B cell (primary cell): ENCODE results near the gene ACYP1. TPM values are rescaled to one million over a fixed set of nuclear protein-coding genes. Genes with fewer than 3 reads are reported as not detected.

Experiments used
- ATAC-seq: fragments of 200-7000 bp; cut with Tn5 transposase; one replicate; pipeline ENCODE4 v1.10.0; 2021; ENCODE audit warnings: low read depth, mild to moderate bottlenecking, moderate number of reproducible peaks, moderate library complexity
- CTCF ChIA-PET: fragments of 350-600 bp; sonication (Branson Sonifier 250); formaldehyde crosslinking; loops from one replicate; lab custom pipeline; 2021; ENCODE audit warnings: antibody characterized with exemption, inconsistent platforms; lab: Charles Lee
- POLR2A ChIA-PET: fragments of 350-600 bp; sonication (Branson Sonifier 250); formaldehyde crosslinking; loops from one replicate; lab custom pipeline; 2021; ENCODE audit warnings: antibody characterized with exemption; lab: Charles Lee
- DNase-seq: peaks from one replicate; pipeline ENCODE4 v3.0.0; 2013
- H2AFZ ChIP-seq: 2 replicates; pipeline ENCODE4 v1.6.1; 2012; ENCODE audit warnings: mild to moderate bottlenecking, low read depth, low read length; ENCODE audit not compliant: insufficient read depth, poor library complexity, severe bottlenecking
- H3K27ac ChIP-seq, 2 donors: 1 replicate in 1 of 2; 2 replicates in 1 of 2; pipeline ENCODE4 v1.5.1; 2012 to 2013; ENCODE audit warnings: low read length in 2 of 2, mild to moderate bottlenecking in 2 of 2, moderate library complexity in 1 of 2
- H3K27me3 ChIP-seq, 4 experiments: fragments of 200-600 bp in 1 of 4; sonication (generic) in 1 of 4; replicated peaks in 1 of 4; 1 replicate in 2 of 4; 2 replicates in 2 of 4; pipeline versions ENCODE4 v1.6.1 to v1.7.0; 2013 to 2016; ENCODE audit warnings: low read length in 3 of 4, mild to moderate bottlenecking in 2 of 4, mixed read lengths in 1 of 4, moderate library complexity in 1 of 4; ENCODE audit not compliant: insufficient read depth in 4 of 4, control insufficient read depth in 3 of 4; ENCODE audit errors: control extremely low read depth in 1 of 4
- H3K36me3 ChIP-seq, 2 experiments: replicated peaks in 1 of 2; 1 replicate in 1 of 2; 2 replicates in 1 of 2; pipeline versions ENCODE4 v1.6.1 to v1.7.1; 2013; ENCODE audit warnings: low read length in 1 of 2; ENCODE audit not compliant: insufficient read depth in 2 of 2, control insufficient read depth in 1 of 2; ENCODE audit errors: control extremely low read depth in 1 of 2, extremely low read depth in 1 of 2
- H3K4me1 ChIP-seq, 2 donors: fragments of 200-600 bp in 1 of 2; sonication (generic) in 1 of 2; 1 replicate in 1 of 2; 2 replicates in 1 of 2; pipeline versions ENCODE4 v1.5.1 to v1.6.1; 2013 to 2017; ENCODE audit warnings: low read length in 2 of 2; ENCODE audit not compliant: control insufficient read depth in 2 of 2, insufficient read depth in 2 of 2
- H3K4me2 ChIP-seq: replicated peaks from 2 replicates; pipeline ENCODE3; 2012; ENCODE audit warnings: mild to moderate bottlenecking, low read depth, low read length; ENCODE audit not compliant: poor library complexity, severe bottlenecking
- H3K4me3 ChIP-seq, 5 experiments: fragments of 200-600 bp in 1 of 5; sonication (generic) in 1 of 5; 1 replicate in 3 of 5; 2 replicates in 2 of 5; pipeline versions ENCODE4 v1.5.1 to v1.7.0; 2011 to 2016; ENCODE audit warnings: low read length in 4 of 5, mild to moderate bottlenecking in 4 of 5, low read depth in 2 of 5, control low read depth in 1 of 5, moderate library complexity in 1 of 5; ENCODE audit not compliant: insufficient read depth in 1 of 5; ENCODE audit errors: control extremely low read depth in 1 of 5, extremely low read depth in 1 of 5
- H3K79me2 ChIP-seq: fragments of 200-600 bp; sonication (generic); one replicate; pipeline ENCODE4 v1.6.0; 2016; ENCODE audit warnings: low read length; ENCODE audit not compliant: control insufficient read depth, insufficient read depth
- H3K9ac ChIP-seq: fragments of 200-600 bp; sonication (generic); 2 replicates; pipeline ENCODE4 v1.6.1; 2017; ENCODE audit warnings: mild to moderate bottlenecking, low read length, moderate library complexity
- H3K9me3 ChIP-seq, 3 donors: one replicate each; pipeline versions ENCODE4 v1.6.1 to v1.7.1; 2013; ENCODE audit warnings: low read length in 2 of 3; ENCODE audit not compliant: control insufficient read depth in 2 of 3, insufficient read depth in 1 of 3; ENCODE audit errors: control extremely low read depth in 1 of 3
- H4K20me1 ChIP-seq: 2 replicates; pipeline ENCODE4 v1.6.0; 2012; ENCODE audit warnings: mild to moderate bottlenecking, low read length; ENCODE audit not compliant: insufficient read depth, control insufficient read depth, poor library complexity, severe bottlenecking
- H3K27ac Mint-ChIP-seq: one replicate; pipeline ENCODE4 v1.8.0; 2021; ENCODE audit warnings: mixed read lengths
- H3K27me3 Mint-ChIP-seq: one replicate; pipeline ENCODE4 v1.8.0; 2021; ENCODE audit warnings: mixed read lengths
- H3K4me1 Mint-ChIP-seq: one replicate; pipeline ENCODE4 v1.8.0; 2021; ENCODE audit warnings: mixed read lengths
- H3K4me3 Mint-ChIP-seq: one replicate; pipeline ENCODE4 v1.8.0; 2021; ENCODE audit warnings: mixed read lengths
- H3K9me3 Mint-ChIP-seq: one replicate; pipeline ENCODE4 v1.8.0; 2022; ENCODE audit warnings: mixed read lengths; ENCODE audit not compliant: insufficient read depth
- CTCF ChIP-seq: fragments of 200-600 bp; IDR thresholded peaks from one replicate; pipeline ENCODE4 v1.8.0; 2022; ENCODE audit warnings: antibody characterized with exemption, mild to moderate bottlenecking
- EZH2 ChIP-seq: IDR thresholded peaks from 2 replicates; pipeline ENCODE4 v1.6.1; 2012; ENCODE audit warnings: borderline replicate concordance, low read depth, mild to moderate bottlenecking, moderate library complexity, low read length; ENCODE audit not compliant: insufficient read depth, poor library complexity, severe bottlenecking
- WGBS: methylation state at CpG from one replicate; pipeline ENCODE4 v1.1.5; 2013; ENCODE audit warnings: missing lambda C conversion rate; ENCODE audit not compliant: insufficient coverage; 5-methylcytosine and 5-hydroxymethylcytosine counted together
- intact Hi-C: fragments of 100-400 bp; cut with micrococcal nuclease; formaldehyde crosslinking; loops from one replicate; pipeline ENCODE4 v1.10.0; 2022
- polyA plus RNA-seq: library from polyadenylated mRNA; depleted of rRNA; stranded (reverse); fragments of >200 nt; gene quantifications from 2 replicates; pipeline ENCODE4 v1.2.3, GENCODE V29; 2012
- total RNA-seq, 2 donors: library from RNA; stranded (reverse); fragments of 120-200 nt in 1 of 2; gene quantifications; 1 replicate in 1 of 2; 2 replicates in 1 of 2; pipeline versions ENCODE4 v1.2.3 to v1.2.4, GENCODE V29; 2013 to 2022

ACYP1 gene
- total and polyA plus RNA-seq, 2 donors (not counting 1 experiment from before 2014, with no cell fraction given), result 38.3 to 46.7 TPM

GRCh38 chr14:75025876-75026275 is 37.9 kb downstream of the ACYP1 start:
- no peak for ATAC-seq
- no peak overlapping the region for H3K27ac Mint-ChIP-seq
- H4K20me1 ChIP-seq, result no peaks in the 10 kb centered on the region
- POLR2A ChIA-PET, result no interaction called here
- no peaks in the 10 kb centered on the region for H3K4me1 ChIP-seq
- WGBS, result 100% methylated on average over 1 of the region's 2 CpGs
- intact Hi-C loops, result no loop called here
- H3K9me3 Mint-ChIP-seq, result no peaks in the 10 kb centered on the region
- H3K9ac ChIP-seq, result no peak overlapping the region
- CTCF ChIA-PET, result interaction anchor here (0.6 to 3.1 kb wide), 2 partner anchors 63 to 376 kb away, joined by 4 to 6 read pairs; no protein-coding TSS in a partner anchor
- H3K79me2 ChIP-seq, result no peaks in the 10 kb centered on the region
- no peak overlapping the region for H2AFZ ChIP-seq
- no peak overlapping the region for H3K4me3 ChIP-seq
- no peaks in the 10 kb centered on the region for H3K9me3 ChIP-seq
- peaks cover 12 to 16% of the 10 kb centered on the region in 2 experiments for H3K36me3 ChIP-seq
- no peaks in the 10 kb centered on the region for H3K27me3 ChIP-seq
- DNase-seq, result no peak
- H3K4me3 Mint-ChIP-seq, result no peak overlapping the region
- TF ChIP-seq EZH2 (no peak), CTCF (no peak)
- no peak overlapping the region for H3K27ac ChIP-seq
- no peaks in the 10 kb centered on the region for H3K27me3 Mint-ChIP-seq
- no peaks in the 10 kb centered on the region for H3K4me1 Mint-ChIP-seq
- H3K4me2 ChIP-seq, result no peak overlapping the region

- ChIA-PET POLR2A (no interaction called here), CTCF (interaction anchor here (0.5 to 3.1 kb wide), 3 partner anchors 64 to 232 kb away, joined by 3 to 6 read pairs (median 4); no protein-coding TSS in a partner anchor)
- Histone ChIP-seq H3K4me3 (no peak overlapping the region), H3K36me3 (peaks cover 12 to 16% of the 10 kb centered on the region in 2 experiments), H3K4me2 (no peak overlapping the region), H3K27me3 (no peaks in the 10 kb centered on the region), H2AFZ (no peak overlapping the region), H4K20me1 (no peaks in the 10 kb centered on the region), H3K79me2 (no peaks in the 10 kb centered on the region), H3K4me1 (no peaks in the 10 kb centered on the region), H3K9me3 (no peaks in the 10 kb centered on the region), H3K9ac (no peak overlapping the region), H3K27ac (no peak overlapping the region)
- Mint-ChIP-seq H3K9me3 (no peaks in the 10 kb centered on the region), H3K4me3 (no peak overlapping the region), H3K4me1 (no peaks in the 10 kb centered on the region), H3K27ac (no peak overlapping the region), H3K27me3 (no peaks in the 10 kb centered on the region)
- TF ChIP-seq CTCF (no peak), EZH2 (no peak)
- intact Hi-C loops, result no loop called here
- WGBS, result 55% methylated on average over 4 of the region's 4 CpGs
- DNase-seq (no peak), ATAC-seq (no peak)
Observed at GRCh38 chr14:75025082-75025481, 38.7 kb downstream of the ACYP1 start.
